NCI-H524 (cell line): Measurements from ENCODE around the gene CCM2L.

Experiments
- DNase-seq, 2 experiments: peaks; one replicate each; lab custom pipeline; 2025; lab: John Stamatoyannopoulos, UW

The CCM2L gene

DNA sequence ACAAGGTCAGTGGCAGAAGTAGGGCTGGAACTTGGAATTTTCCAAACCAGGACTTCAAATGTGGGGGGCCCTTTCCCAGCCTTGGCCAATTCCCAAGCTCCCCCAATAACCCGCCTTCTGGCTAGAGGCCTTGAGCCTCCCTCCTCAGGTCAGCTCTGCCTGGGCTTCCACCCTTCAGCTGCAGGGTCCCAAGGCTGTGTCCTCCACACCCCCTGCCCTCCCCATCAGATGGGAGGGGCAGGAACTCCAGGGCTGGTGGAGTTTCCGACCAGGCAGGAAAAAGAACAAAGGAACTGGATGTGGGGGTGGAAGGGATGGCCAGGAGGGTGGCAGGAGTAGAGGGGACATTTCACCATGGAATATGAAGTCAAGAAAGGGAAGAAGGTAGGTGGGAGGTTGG, at the start of gene CCM2L:
Gene CCM2L, plus strand, starts transcription at position 338 of the 400 bp plus-strand sequence. Its CDS starts 17 bp downstream, at position 355.
- DNase-seq = no peak

DNA sequence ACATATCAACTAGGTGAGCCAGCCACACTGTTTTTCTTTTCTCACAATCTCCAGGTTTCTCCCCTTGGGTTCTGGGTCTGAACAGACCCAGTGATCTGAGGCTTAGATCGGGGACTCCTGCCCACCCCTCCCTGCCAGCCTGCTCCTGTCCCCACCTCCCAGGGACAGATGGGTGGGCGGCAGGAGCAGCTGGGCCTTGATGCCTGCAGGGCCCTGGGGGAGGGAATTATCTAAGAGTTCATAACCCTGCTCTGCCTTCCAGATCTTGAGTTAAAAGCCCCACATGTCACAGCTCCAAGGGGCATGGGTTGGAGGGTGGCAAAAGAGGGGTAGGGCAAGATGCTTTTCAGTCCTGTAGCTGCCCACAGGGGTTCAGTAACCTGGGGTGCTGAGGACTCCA, 47.5 kb upstream of the CCM2L start:
- peak; percentile 98 to 99 for DNase-seq

DNA sequence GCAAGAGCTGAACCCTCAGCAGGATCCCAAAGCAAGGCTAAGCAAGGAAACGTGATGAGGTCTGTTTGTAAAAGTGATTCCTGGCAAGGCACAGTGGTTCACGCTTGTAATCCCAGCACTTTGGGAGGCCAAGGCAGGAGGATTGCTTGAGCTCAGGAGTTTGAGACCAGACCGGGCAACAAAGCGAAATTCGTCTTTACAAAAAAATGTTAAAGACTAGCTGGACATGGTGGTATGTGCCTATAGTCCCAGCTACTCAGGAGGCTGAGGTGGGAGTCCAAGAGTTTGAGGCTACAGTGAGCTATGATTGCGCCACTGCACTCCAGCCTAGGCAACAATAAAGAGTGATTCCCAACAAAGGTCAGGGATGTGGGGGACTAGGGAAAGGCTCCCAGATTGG, 46.3 kb upstream of the CCM2L start:
- DNase-seq = peak; percentile 46 to 61

DNA sequence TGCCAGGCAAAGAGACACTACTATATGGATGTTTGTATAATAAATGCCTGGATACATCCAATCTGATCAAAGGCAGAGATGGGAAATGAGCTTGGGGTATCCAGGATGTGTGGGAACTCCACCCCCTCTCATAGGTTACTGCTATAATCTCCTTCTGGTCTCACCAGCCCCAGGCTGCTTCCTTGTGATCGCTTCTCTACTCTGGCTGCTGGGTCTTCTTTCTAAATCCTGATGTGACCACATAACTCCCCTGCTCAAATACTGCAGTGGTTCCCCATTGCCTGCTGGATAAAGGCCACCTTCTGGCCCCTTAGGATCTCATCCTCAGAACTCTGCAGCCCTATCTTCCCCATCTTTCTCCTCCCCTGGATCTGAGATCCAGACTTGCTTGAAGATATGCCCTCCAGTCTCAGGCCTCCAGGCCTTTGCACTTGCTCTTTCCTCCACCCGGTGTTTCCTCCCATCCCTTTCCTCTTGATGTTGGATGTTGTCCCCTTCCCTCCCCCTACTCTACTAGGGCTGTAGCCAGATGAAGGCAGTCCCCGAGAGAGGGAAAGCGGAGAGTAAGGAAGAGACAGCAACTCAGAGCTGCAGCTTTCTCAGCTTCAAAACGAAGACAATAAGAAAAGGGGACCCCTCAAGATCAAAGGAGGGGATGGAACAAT, 43.1 kb upstream of the CCM2L start:
- peak; percentile 61 to 84 for DNase-seq

DNA sequence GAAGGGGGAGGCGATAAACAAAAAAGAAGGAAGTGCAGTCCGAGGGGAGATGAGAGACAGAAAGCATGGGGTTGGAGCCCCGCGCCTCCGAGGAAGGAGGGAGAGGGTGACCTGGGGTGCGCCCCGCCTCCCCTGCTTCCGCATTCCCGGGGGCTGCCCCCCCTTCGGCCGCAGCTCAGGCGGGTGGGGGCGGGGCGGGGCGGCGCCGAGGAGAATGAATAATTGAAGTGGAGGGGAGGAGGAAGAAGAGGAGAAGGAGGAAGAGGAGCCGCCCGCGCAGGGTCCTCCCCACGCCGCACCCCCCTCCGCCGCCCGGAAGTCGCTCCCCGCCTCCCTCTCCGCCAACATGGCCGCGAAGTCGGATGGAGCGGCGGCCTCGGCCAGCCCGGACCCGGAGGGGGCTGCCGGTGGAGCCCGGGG, 42.4 kb upstream of the CCM2L start, which contains the start of gene XKR7:
Gene XKR7, plus strand, starts transcription at position 322 of the 420 bp plus-strand sequence. Its CDS starts 25 bp downstream, at position 347.
- DNase-seq = peak; percentile 87 to 88

DNA sequence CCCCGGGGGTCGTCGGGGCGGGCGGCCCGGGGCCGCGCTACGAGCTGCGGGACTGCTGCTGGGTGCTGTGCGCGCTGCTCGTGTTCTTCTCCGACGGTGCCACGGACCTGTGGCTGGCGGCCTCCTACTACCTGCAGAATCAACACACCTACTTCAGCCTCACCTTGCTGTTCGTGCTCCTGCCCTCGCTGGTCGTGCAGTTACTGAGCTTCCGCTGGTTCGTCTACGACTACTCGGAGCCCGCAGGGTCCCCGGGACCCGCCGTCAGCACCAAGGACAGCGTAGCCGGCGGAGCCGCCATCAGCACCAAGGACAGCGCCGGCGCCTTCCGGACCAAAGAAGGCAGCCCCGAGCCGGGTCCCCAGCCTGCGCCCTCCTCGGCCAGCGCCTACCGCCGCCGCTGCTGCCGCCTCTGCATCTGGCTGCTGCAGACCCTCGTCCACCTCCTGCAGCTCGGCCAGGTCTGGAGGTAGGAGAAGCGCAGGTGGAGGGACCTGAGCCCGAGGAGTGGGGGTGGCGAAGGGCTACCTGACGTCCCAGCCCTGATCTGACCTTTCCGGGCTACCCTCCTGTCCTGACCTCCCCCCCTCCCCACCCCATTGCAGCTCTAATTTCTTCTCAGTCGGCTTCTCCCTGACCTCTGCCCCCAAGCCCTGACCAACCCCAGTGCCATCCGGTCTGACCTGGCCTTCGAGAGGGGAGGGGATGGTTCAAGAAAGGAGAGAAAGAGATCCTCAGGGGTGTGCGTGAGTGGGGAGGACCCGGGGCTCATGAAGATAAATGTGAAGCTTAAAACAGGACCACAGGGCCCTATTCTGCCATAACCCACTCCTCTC, 41.7 kb upstream of the CCM2L start:
- no peak for DNase-seq

DNA sequence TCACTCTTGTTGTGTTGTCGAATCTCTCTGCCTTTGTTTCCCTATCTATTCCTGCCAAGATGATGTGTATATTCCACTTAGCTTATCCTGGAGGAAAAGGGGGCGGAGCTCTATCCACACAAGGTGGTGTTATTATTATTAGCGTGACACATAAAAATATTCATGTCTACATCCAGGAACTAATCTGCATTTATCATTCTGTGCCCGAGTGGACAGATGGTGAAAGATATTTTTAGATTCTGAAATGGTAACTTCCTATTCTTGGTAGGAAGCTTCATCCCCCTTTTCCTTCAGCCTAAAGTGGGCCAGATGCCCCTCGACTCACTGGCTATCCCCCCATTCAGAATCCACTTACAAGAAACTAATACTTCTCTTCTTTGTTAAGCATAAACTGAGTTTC, 40.2 kb upstream of the CCM2L start:
- DNase-seq = peak; percentile 58 to 78

DNA sequence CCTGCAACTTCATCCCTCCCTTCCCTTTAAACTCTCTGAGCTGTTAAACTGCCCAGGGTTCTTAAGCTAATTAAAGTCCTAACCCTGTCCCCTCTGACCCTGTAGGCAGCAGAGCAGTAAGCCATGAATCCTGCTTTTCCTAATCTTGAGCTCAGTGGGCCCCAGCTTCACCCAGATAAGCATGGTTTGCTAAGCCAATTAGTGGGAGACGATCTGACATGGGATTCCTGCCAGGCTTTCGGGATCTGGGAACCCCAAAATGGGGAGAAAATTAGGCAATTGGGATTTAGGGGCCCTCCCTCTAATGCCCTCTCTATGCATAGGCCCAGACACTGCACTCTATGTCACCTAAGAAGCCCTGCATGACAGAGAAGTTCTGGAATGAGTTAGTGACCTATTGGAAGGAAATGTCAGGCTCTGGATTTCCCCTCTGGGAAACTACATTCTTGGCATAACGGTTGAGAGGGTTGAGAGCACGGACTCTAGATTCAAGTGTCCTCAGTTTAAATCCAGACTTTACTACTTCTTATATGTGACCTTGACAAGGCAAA, 37.7 kb upstream of the CCM2L start:
- DNase-seq = no peak

DNA sequence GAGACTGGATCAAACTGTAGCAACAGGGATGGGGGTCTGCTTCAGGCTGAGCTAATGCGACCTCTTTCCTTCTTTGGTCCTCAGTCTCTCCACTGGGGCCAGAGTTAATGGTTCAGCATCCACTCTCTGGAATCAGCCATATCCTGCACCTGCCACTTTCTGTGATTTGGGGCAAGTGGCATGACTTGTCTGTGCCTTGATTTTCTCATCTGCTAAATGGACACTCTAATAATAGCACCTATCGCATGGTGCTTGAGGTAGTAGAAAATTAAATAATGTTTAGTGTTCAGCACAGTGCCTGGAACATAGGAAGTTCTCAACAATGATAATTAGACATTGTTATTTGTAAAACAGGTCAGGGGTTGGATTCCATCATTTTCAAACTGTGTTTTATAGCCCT, 35.9 kb upstream of the CCM2L start:
- DNase-seq = no peak

DNA sequence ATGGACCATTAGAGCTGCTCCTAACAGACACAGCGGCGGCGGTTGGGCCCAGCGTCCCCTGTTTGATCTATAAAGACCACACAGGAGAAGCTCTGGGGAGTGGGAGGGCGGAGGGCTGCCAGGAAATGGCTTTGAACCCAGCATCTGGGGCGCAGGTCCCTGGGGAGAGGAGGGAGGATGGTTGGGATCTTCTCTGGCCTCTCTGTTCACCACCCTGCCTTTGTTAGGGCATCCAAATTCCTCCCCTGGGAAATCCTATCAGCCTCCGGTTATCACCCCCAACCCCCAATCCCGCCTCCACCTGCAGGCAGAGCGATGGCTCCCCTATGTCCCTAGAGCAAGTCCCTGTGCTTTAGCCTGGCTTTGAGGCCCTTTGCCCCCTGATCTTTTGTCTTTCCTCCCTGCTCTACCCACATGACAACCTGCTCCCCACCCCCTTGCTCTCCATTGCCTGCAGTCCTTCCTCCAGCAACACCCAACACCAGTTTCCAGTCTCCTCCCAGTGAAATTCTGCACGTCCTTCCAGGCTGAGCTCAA, 35.2 kb upstream of the CCM2L start:
- DNase-seq = peak in 1 of 2 experiments; percentile 26

DNA sequence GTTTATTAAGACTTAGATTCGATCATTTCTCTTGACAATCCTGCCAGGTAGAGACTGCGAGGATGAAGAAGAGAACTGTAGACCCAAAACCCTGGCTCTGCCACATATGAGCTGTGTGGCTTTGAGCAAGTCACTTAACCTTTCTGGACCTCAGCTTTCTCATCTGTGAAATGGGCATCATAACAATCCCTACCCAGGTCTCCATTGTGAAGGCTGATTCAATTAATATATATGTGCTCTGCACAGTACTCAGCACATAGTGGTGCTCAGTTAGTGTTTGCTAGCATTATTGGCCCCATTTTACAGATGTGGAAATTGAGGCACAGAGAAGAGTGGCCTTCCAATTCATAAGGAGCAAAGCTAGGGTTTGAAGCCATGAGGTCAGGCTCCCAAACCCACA, 34.4 kb upstream of the CCM2L start:
- no peak for DNase-seq

DNA sequence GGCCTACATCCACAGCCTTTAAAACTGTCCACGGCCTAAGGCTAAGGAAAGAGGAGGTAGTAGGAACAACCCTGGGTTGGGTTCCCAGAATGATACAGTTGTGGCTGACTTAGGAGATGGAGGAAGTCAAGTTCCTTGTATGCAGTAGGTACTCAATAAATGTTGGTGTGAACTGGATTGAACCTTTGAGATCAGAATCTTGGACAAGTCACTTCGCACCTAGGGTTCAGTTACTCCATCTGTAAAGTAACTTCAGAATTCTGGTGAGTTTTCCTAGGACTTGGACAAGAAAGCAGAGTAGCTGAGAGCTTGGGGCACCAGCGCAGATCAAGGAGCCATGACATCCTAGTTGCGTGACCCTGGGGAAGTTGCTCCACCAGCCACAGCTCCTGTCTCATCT, 33.2 kb upstream of the CCM2L start:
- no peak for DNase-seq

DNA sequence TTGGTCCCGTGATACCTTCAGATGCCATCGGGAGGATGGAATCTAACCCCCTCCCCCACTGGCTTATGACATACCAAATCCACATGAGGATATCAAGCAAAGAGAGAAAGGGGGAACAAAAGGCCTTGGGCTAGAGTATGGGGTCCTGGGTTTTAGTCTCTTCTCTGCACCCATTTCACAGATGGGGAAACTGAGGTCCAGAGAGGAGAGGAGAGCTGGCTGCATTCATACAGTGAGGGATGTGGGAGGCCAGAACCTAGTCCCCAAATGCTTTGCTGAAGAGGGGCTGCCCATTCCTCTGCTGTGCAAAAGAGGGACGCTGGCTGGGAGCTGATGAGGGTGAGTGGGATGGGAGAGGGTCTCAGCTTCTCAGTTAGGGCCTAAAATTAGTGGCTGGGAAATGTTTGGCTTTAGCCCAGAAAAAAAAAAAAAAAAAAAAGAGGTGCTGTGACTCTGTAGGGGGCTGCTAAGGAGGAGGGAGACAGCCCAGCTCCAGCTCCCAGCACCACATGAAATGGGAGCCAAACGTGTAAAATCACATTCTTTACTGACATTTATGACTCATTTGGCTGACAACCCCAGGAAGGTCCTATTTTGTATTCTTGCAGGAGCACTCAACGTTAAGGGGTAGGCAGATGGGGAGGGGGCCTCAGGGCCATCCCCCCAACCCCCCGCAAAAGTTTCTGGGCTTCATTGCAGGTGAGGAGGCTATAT, 30.4 kb upstream of the CCM2L start:
- no peak for DNase-seq

DNA sequence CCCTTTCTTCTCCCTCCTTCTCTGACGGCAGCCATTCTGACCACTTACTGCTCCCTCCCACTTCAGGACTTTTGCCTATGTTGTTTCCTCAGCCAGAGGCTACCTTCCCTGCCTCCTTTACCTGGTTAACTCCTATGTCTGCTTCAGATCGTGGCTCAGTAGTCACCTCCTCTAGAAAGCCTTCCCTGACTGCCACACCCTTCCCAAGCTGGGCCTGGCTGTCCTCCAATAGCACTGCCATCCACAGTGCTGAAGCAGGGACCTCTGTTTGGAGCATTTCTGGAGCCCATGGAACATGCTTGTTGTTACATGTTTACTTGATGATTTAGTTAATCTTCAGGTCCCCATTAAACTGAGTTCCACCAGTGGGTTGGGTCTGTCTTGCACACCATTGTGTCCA, 28.5 kb upstream of the CCM2L start:
- no peak for DNase-seq

DNA sequence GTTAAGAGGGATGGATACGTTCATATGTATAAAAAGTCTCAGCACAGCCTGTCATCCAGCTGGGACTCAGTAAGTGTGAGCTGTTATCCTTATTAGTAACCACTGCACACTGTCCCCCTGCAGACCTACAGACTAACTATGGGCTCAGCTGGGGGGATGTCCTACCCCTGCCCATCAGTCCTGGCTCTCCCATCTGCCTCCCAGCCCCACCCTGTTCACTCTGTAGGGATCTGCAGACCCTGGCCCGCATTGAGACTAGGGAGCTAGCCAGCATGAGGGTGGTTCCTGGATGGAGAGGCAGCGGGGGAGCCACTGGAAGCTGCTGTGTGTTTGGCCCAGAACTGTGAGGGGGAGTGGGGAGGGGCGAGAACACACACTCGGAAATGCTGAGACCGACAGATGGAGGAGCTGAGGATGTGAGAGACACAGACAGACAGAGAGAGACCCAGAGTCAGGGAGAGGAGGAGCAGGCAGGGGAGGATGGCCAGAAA, 25.2 kb upstream of the CCM2L start:
- peak; percentile 93 to 94 for DNase-seq

DNA sequence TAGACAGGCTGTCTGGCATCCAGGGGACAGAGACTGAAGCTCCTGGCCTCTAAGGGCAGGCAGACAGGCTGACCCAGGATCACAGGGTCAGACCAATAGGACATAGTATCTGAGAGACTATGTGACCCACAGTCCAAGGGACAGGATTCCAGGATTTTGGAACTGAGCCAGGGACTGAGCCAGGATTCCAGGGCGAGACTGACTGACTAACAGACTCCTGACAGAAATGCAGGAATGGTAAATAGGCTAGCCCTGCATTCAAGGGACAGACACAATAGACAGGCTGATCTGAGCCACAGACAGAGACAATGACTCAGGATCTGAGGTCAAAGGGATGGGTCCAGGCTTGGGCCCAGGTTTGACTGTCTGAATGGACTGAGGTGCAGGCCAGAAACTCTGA, 22.5 kb upstream of the CCM2L start:
- no peak for DNase-seq

DNA sequence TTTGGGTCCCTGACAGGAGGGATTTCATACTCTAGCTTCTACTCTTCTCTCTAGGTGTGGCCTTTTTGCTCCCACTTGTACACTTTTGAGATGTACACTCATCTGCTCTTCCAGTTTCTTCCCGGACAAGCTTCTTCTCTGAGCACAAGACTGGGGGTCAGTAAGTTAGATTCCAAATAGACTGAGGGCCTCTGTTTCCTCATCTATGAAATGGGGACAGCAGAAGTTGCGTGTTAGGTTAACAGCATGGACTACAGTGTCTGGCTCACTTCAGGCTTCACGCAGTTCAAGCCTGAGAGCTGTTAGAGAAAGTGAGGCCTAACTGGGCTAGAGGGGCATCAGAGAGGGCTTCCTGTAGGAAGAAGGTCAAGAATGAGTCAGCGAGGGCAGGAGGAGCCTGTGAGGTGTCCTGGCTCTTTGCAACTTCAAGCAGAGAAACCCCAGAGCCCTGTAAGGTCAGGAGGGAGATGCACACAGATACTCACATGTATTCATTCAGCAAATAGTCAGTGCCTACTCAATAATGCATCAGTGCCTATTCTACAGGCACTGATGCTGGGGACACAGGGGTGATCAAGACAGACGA, 21.7 kb upstream of the CCM2L start:
- DNase-seq = no peak

DNA sequence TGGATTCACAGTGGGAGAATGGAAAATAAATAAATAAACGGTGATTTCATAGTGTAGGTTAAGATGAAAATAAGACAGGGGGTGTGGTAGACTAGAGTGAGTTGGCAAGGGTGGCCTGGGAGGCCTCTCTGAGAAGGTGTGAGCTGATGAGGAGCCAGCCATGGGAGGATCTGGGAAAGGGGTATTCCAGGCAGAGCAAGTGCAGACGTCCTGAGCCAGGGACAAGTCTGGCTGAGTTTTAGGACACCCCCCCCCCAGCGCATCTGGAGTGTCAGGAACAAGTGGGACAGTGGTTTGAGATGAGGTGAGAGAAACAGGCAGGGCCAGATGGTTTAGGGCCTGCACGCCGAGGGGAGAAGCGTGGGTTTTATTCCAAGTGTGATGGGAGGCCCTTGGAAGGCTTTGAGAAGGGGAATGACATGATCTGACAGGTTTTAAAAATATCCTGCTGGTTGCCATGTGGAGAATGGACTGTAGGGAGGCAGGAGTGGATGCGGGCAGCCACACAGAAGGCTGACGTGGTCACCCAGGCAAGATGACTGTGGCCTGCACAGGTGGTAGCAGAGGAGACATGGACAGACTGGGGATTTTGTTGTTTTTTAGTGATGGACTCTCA, 21.1 kb upstream of the CCM2L start:
- DNase-seq = peak; percentile 86 to 95

DNA sequence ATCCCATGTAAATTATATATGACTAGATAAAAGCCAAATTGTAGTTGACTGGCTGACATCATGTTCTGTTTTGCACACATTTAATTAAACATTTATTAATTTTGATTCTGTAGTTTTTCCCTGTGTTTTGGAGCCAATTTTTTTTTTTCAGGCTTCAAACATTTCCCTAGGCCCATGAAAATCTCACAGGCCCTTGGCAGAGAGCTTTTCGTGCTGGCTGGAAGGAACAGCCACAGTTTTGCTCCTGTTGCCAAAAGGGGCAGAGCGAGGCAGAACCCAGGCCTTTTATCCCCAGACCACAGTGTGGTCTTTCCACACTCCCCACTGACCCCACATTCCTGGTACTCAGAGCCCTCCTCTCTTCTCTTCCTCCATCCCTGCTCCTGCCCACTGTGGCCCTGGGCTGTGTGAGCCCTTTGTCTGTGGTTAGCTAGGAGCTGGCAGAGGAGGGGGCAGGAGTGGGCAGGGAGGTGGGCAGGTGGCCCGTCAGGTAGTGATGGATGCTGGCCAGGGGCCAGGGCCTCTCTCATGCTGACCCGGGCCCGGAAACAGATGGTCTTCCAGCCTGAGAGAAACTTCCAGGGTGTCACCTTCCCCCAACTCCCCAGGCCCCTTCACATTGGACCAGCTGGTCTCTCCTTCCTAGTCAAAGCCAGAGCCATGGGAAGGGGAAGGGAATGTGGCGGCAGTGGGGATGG, 19.4 kb upstream of the CCM2L start:
- peak; percentile 99 for DNase-seq

DNA sequence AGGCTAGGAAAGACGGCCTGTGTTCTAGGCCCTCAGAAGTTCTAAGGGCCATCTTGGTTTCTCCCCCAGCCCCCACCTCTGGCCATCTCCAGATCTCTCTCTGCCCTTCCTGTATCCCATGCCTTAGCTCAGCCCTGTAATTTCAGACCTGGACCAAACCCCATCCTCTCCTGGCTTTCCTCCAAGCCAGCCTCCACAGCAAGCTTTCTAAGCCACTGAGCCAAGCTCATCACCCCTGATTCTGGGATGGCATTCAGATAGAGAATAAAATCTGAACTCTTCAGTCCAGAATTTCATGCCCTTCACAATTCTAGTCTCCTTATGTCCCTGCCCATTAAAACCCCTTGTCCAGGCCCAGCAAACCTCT, 18.9 kb upstream of the CCM2L start:
- no peak for DNase-seq

DNA sequence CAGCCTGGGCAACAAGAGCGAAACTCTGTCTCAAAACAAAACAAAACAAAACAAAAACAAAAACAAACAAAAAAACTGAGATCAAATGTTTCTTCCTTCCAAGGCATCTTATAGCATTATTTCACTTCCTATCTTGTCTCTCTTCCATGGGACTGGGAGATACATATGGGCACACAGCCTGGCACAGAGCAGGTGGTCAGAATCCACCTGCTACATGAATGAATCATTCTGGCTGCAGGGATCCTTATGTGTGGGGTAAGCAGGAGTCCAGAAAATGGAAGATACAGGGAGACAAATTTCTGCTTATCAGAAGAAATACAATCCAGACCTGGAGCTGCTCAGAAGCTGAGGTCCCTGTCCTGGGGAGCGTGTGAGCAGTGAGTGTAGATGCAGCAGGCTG, 18.2 kb upstream of the CCM2L start:
- DNase-seq = no peak
